ENCODE data around the gene CD151. TPM values are rescaled to one million over a fixed set of nuclear protein-coding genes. Genes with fewer than 3 reads are reported as not detected.

CD151 gene
- total RNA-seq, 2 experiments from 2014 or later, result 0.28 to 0.84 TPM

GRCh38 chr11:826227-826621 is 6.5 kb upstream of the CD151 start:
- Histone ChIP-seq H3K9me2 (ENCODE audit: insufficient read depth, low read length) (no peaks in the 10 kb centered on the region), H2AFZ (ENCODE audit: low read length) (no peak overlapping the region), H3K36me3 (ENCODE audit: insufficient read depth, low read length) (no peaks in the 10 kb centered on the region), H3K9me3 (ENCODE audit: low read length) (no peaks in the 10 kb centered on the region), H3K4me1 (ENCODE audit: insufficient read depth, low read length, poor library complexity, severe bottlenecking) (peaks cover 36% of the 10 kb centered on the region), H3K4me3 (ENCODE audit: low read depth, low read length, poor library complexity, severe bottlenecking) (no peak overlapping the region), H4K20me1 (ENCODE audit: insufficient read depth, low read length) (no peaks in the 10 kb centered on the region), H3K4me2 (ENCODE audit: low read length) (peak overlapping the region; percentile 76; the same call in 1 of the 2 replicates), H3K79me2 (ENCODE audit: insufficient read depth, low read depth, low read length) (no peaks in the 10 kb centered on the region), H3K27ac (ENCODE audit: low read depth, low read length, poor library complexity, severe bottlenecking) (no peak overlapping the region)
- no peak for DNase-seq (ENCODE audit: low spot score)
- TF ChIP-seq EZH2phosphoT487 (IDR thresholded peaks at IDR 0.05; ENCODE audit: borderline replicate concordance, low read depth, low read length) (no peak), CTCF (conservative IDR thresholded peaks at IDR 0.05; ENCODE audit: low read length) (no peak)
- BruUV-seq (replicated peaks), result no TSS peak
- ChIA-PET CTCF (ENCODE audit: unreplicated experiment) (no interaction called here), POLR2A (no interaction called here)
- intact Hi-C loops (cut with micrococcal nuclease; ENCODE audit: unreplicated experiment), result no loop called here

GRCh38 chr11:826836-827145 is 6.0 kb upstream of the CD151 start:
- H3K9me2 ChIP-seq (ENCODE audit: insufficient read depth, low read length), result no peaks in the 10 kb centered on the region
- TF ChIP-seq EZH2phosphoT487 (IDR thresholded peaks at IDR 0.05; ENCODE audit: borderline replicate concordance, low read depth, low read length) (no peak), CTCF (conservative IDR thresholded peaks at IDR 0.05; ENCODE audit: low read length) (no peak)
- no peaks in the 10 kb centered on the region for H4K20me1 ChIP-seq (ENCODE audit: insufficient read depth, low read length)
- H2AFZ ChIP-seq (ENCODE audit: low read length), result peak overlapping the region; percentile 59; the same call in 1 of the 2 replicates
- H3K9me3 ChIP-seq (ENCODE audit: low read length), result no peaks in the 10 kb centered on the region
- H3K4me3 ChIP-seq (ENCODE audit: low read depth, low read length, poor library complexity, severe bottlenecking), result peak overlapping the region; percentile 62
- no peak overlapping the region for H3K27ac ChIP-seq (ENCODE audit: low read depth, low read length, poor library complexity, severe bottlenecking)
- H3K4me1 ChIP-seq (ENCODE audit: insufficient read depth, low read length, poor library complexity, severe bottlenecking), result peaks cover 36% of the 10 kb centered on the region
- DNase-seq (ENCODE audit: low spot score), result no peak
- no TSS peak for BruUV-seq (replicated peaks)
- H3K4me2 ChIP-seq (ENCODE audit: low read length), result peak overlapping the region; percentile 76
- intact Hi-C loops (cut with micrococcal nuclease; ENCODE audit: unreplicated experiment), result no loop called here
- no peaks in the 10 kb centered on the region for H3K79me2 ChIP-seq (ENCODE audit: insufficient read depth, low read depth, low read length)
- ChIA-PET POLR2A (no interaction called here), CTCF (ENCODE audit: unreplicated experiment) (no interaction called here)
- H3K36me3 ChIP-seq (ENCODE audit: insufficient read depth, low read length), result no peaks in the 10 kb centered on the region

- H4K20me1 ChIP-seq (ENCODE audit: insufficient read depth, low read length), result no peaks in the 10 kb centered on the region
- CTCF ChIA-PET (ENCODE audit: unreplicated experiment), result no interaction called here
- H3K27ac ChIP-seq (ENCODE audit: low read depth, low read length, poor library complexity, severe bottlenecking), result no peak overlapping the region
- H3K79me2 ChIP-seq (ENCODE audit: insufficient read depth, low read depth, low read length), result no peaks in the 10 kb centered on the region
- POLR2A ChIA-PET, result interaction anchor here (0.8 kb wide), 1 partner anchor 8 kb away, joined by 3 read pairs; no protein-coding TSS in a partner anchor
- no peaks in the 10 kb centered on the region for H3K9me2 ChIP-seq (ENCODE audit: insufficient read depth, low read length)
- peak overlapping the region; percentile 59; the same call in 1 of the 2 replicates for H2AFZ ChIP-seq (ENCODE audit: low read length)
- peak; percentile 43 for DNase-seq (ENCODE audit: low spot score)
- peaks cover 36% of the 10 kb centered on the region for H3K4me1 ChIP-seq (ENCODE audit: insufficient read depth, low read length, poor library complexity, severe bottlenecking)
- H3K9me3 ChIP-seq (ENCODE audit: low read length), result no peaks in the 10 kb centered on the region
- intact Hi-C loops (cut with micrococcal nuclease; ENCODE audit: unreplicated experiment), result no loop called here
- H3K4me3 ChIP-seq (ENCODE audit: low read depth, low read length, poor library complexity, severe bottlenecking), result peak overlapping the region; percentile 62
- H3K36me3 ChIP-seq (ENCODE audit: insufficient read depth, low read length), result no peaks in the 10 kb centered on the region
- TF ChIP-seq CTCF (conservative IDR thresholded peaks at IDR 0.05; ENCODE audit: low read length) (no peak), EZH2phosphoT487 (IDR thresholded peaks at IDR 0.05; ENCODE audit: borderline replicate concordance, low read depth, low read length) (no peak)
- no TSS peak for BruUV-seq (replicated peaks)
- H3K4me2 ChIP-seq (ENCODE audit: low read length), result peak overlapping the region; percentile 76
Observed at GRCh38 chr11:827146-827896, 5.4 kb upstream of the CD151 start.
